Endothelial cell (in vitro differentiated cells): ENCODE data around the gene MTMR4. TPM values are rescaled to one million over a fixed set of nuclear protein-coding genes. Genes with fewer than 3 reads are reported as not detected.

Experiments used
- DNase-seq: peaks from one replicate; pipeline ENCODE4 v3.0.0; 2021; ENCODE audit warnings: low spot score
- H3K27ac Mint-ChIP-seq: one replicate; pipeline ENCODE4 v1.8.0; 2021; ENCODE audit warnings: mixed read lengths, inconsistent platforms; ENCODE audit not compliant: unreplicated experiment
- H3K27me3 Mint-ChIP-seq: one replicate; pipeline ENCODE4 v1.8.0; 2021; ENCODE audit warnings: mild to moderate bottlenecking, moderate library complexity, mixed read lengths, inconsistent platforms; ENCODE audit not compliant: unreplicated experiment
- H3K36me3 Mint-ChIP-seq: one replicate; pipeline ENCODE4 v1.8.0; 2021; ENCODE audit warnings: mild to moderate bottlenecking, low read depth, mixed read lengths, inconsistent platforms; ENCODE audit not compliant: unreplicated experiment
- H3K4me1 Mint-ChIP-seq: one replicate; pipeline ENCODE4 v1.8.0; 2021; ENCODE audit warnings: mild to moderate bottlenecking, mixed read lengths, inconsistent platforms; ENCODE audit not compliant: unreplicated experiment
- H3K4me3 Mint-ChIP-seq: one replicate; pipeline ENCODE4 v1.8.0; 2021; ENCODE audit warnings: mild to moderate bottlenecking, mixed read lengths, inconsistent platforms; ENCODE audit not compliant: unreplicated experiment
- H3K9me3 Mint-ChIP-seq: one replicate; pipeline ENCODE4 v1.8.0; 2021; ENCODE audit warnings: mixed read lengths, inconsistent platforms; ENCODE audit not compliant: unreplicated experiment
- CTCF ChIP-seq: fragments of 200-600 bp; sonication (generic); IDR thresholded peaks from one replicate; pipeline ENCODE4 v1.5.0; 2021; ENCODE audit warnings: antibody characterized with exemption; ENCODE audit not compliant: unreplicated experiment
- total RNA-seq: library from RNA; stranded (reverse); fragmentation: NEBNext Ultra II Directional; extraction: Animal tissue kit (Norgen Biotek cat#: 25700); gene quantifications from one replicate; pipeline ENCODE4 v1.2.1, GENCODE V29; 2021; ENCODE audit not compliant: unreplicated experiment

MTMR4 gene
- total RNA-seq, 1 donor from 2014 or later: 24.0 TPM

GRCh38 chr17:58517928-58518609 lies 3.6 kb upstream of the MTMR4 start:
- Mint-ChIP-seq H3K4me3 (peak overlapping the region; percentile 96), H3K27ac (peak overlapping the region; percentile 96), H3K9me3 (no peaks in the 10 kb centered on the region), H3K27me3 (peaks cover 8% of the 10 kb centered on the region), H3K36me3 (peaks cover 1% of the 10 kb centered on the region), H3K4me1 (peaks cover 21% of the 10 kb centered on the region)
- no peak for TF ChIP-seq CTCF
- peak; percentile 98 for DNase-seq

DNA sequence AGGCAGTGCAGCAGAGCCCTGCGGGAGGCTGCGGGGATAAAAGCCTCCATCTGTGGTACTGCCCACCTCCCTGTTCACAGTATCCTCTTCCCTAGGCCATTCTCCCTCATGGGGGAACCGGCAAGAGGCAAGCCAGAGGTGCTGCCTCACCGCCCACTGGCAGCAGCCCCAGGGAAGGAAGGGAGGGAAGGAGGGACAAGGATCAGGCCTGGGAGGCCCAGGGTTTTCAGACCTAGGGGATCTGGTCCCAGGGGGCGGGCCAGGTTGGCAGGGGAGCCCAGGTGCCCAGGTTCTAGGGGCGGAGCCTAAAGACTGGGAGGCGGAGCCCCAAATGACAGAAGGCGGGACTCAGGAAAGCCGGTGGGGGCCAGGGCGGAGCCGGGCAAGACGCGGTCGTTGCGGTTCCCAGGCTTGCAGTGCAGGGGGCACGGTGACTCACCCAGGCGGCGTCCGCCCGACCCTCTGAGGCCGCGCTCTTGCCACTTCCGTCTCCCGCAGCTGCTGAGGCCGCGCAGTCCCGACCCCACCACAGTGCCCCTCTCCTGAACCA lies 3.0 kb upstream of the MTMR4 start:
- H3K4me3 Mint-ChIP-seq: peak overlapping the region; percentile 96
- H3K27ac Mint-ChIP-seq: peak overlapping the region; percentile 95
- peaks cover 4% of the 10 kb centered on the region for H3K36me3 Mint-ChIP-seq
- H3K27me3 Mint-ChIP-seq: peaks cover 10% of the 10 kb centered on the region
- no peak for TF ChIP-seq CTCF
- peaks cover 21% of the 10 kb centered on the region for H3K4me1 Mint-ChIP-seq
- H3K9me3 Mint-ChIP-seq: no peaks in the 10 kb centered on the region
- no peak for DNase-seq

GRCh38 chr17:58516644-58517377 lies 2.4 kb upstream of the MTMR4 start:
- H3K4me1 Mint-ChIP-seq: peaks cover 21% of the 10 kb centered on the region
- H3K27ac Mint-ChIP-seq: no peak overlapping the region
- H3K36me3 Mint-ChIP-seq: peaks cover 4% of the 10 kb centered on the region
- TF ChIP-seq CTCF: no peak
- peak overlapping the region; percentile 83 for H3K4me3 Mint-ChIP-seq
- H3K9me3 Mint-ChIP-seq: no peaks in the 10 kb centered on the region
- DNase-seq: no peak
- H3K27me3 Mint-ChIP-seq: peaks cover 10% of the 10 kb centered on the region

GRCh38 chr17:58515286-58515685 lies 848 bp upstream of the MTMR4 start:
- peak overlapping the region; percentile 86 for H3K4me3 Mint-ChIP-seq
- DNase-seq: no peak
- H3K9me3 Mint-ChIP-seq: no peaks in the 10 kb centered on the region
- H3K36me3 Mint-ChIP-seq: peaks cover 17% of the 10 kb centered on the region
- H3K4me1 Mint-ChIP-seq: peaks cover 21% of the 10 kb centered on the region
- TF ChIP-seq CTCF: no peak
- H3K27me3 Mint-ChIP-seq: peaks cover 13% of the 10 kb centered on the region
- H3K27ac Mint-ChIP-seq: no peak overlapping the region

DNA sequence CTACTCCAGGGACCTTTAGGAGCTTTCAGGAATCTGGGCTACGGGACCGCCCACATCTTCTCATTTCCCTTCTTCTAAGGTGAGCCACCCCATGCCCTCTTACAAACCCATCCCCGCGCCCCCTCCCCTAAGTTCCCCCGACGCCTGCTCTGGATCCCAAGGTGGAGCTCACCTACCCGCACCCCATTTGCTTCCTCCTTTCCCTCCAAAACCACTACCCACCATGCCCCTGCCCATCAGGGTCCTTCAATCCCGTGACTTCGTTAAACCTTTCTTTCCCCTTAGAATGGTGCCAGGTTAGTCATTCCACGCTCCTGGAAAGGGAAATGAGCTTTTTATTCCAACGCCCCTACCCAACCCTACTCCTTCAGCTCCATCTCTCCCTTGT lies 326 bp upstream of the MTMR4 start:
- H3K27ac Mint-ChIP-seq: peak overlapping the region; percentile 21
- DNase-seq: no peak
- H3K4me1 Mint-ChIP-seq: peaks cover 21% of the 10 kb centered on the region
- H3K36me3 Mint-ChIP-seq: peaks cover 22% of the 10 kb centered on the region
- H3K9me3 Mint-ChIP-seq: no peaks in the 10 kb centered on the region
- no peak for TF ChIP-seq CTCF
- H3K27me3 Mint-ChIP-seq: peaks cover 13% of the 10 kb centered on the region
- H3K4me3 Mint-ChIP-seq: peak overlapping the region; percentile 86
